ENCODE measurements around the gene PWP1.

Gene PWP1

GRCh38 chr12:107736914-107737313 is 51.3 kb downstream of the PWP1 start:
- DNase-seq = peak in 1 of 2 donors; percentile 80

GRCh38 chr12:107748472-107748871 is 62.9 kb downstream of the PWP1 start:
- no peak for DNase-seq

GRCh38 chr12:107749083-107749482 is 63.5 kb downstream of the PWP1 start:
- DNase-seq = no peak

- DNase-seq = peak in 1 of 2 donors; percentile 23
These were observed 73.8 kb downstream of the PWP1 start for GRCh38 chr12:107759410-107759809.

- DNase-seq = peak; percentile 17 to 25
These were observed 74.7 kb downstream of the PWP1 start for GRCh38 chr12:107760207-107760808.

GRCh38 chr12:107760809-107761501 is 75.4 kb downstream of the PWP1 start, which contains the start of gene PRDM4:
Gene PRDM4, minus strand, starts transcription at chr12:107761137. Its CDS starts 622 bp downstream, at chr12:107760515.
- DNase-seq = peak; percentile 93 to 95

GRCh38 chr12:107761502-107761904 is 75.9 kb downstream of the PWP1 start:
- no peak for DNase-seq
